ENCODE results near the gene CEP57L1.
A peak's percentile ranks its signal among the peaks of the same experiment; 100 is the strongest.
"Not testable (repeated sequence)": the region's sequence is repeated elsewhere in the genome, so short reads cannot be mapped to it uniquely, and the experiment has no call there.

CEP57L1 gene

GRCh38 chr6:109167562-109167961 lies 72.3 kb downstream of the CEP57L1 start:
- DNase-seq (ENCODE audit: low read depth, low spot score), result no peak

- DNase-seq (ENCODE audit: low read depth, low spot score), result no peak
Measured at GRCh38 chr6:109170333-109170732, 75.0 kb downstream of the CEP57L1 start.

GRCh38 chr6:109172101-109172746 lies 76.9 kb downstream of the CEP57L1 start:
- no peak for DNase-seq (ENCODE audit: low read depth, low spot score)

GRCh38 chr6:109174916-109175315 lies 79.6 kb downstream of the CEP57L1 start:
- DNase-seq (ENCODE audit: low read depth, low spot score), result peak; percentile 21

GRCh38 chr6:109178921-109179320 lies 83.6 kb downstream of the CEP57L1 start:
- DNase-seq (ENCODE audit: low read depth, low spot score), result no peak

- DNase-seq (ENCODE audit: low read depth, low spot score), result no peak
Measured at GRCh38 chr6:109179507-109179906, 84.2 kb downstream of the CEP57L1 start.

GRCh38 chr6:109182578-109182977 lies 87.3 kb downstream of the CEP57L1 start:
- no peak for DNase-seq (ENCODE audit: low read depth, low spot score)

GRCh38 chr6:109183109-109183650 lies 87.9 kb downstream of the CEP57L1 start:
- DNase-seq (ENCODE audit: low read depth, low spot score), result no peak

- no peak for DNase-seq (ENCODE audit: low read depth, low spot score)
Measured at GRCh38 chr6:109184638-109185037, 89.3 kb downstream of the CEP57L1 start.

GRCh38 chr6:109186012-109186411 lies 90.7 kb downstream of the CEP57L1 start:
- no peak for DNase-seq (ENCODE audit: low read depth, low spot score)

- DNase-seq (ENCODE audit: low read depth, low spot score), result peak; percentile 65
Measured at GRCh38 chr6:109187399-109188114, 92.2 kb downstream of the CEP57L1 start.

GRCh38 chr6:109188115-109188411 lies 92.8 kb downstream of the CEP57L1 start:
- DNase-seq (ENCODE audit: low read depth, low spot score), result no peak

GRCh38 chr6:109191368-109191767 lies 96.1 kb downstream of the CEP57L1 start:
- not testable (repeated sequence) for DNase-seq (ENCODE audit: low read depth, low spot score)

- no peak for DNase-seq (ENCODE audit: low read depth, low spot score)
Measured at GRCh38 chr6:109192865-109193264, 97.6 kb downstream of the CEP57L1 start.

GRCh38 chr6:109194880-109195279 lies 99.6 kb downstream of the CEP57L1 start:
- no peak for DNase-seq (ENCODE audit: low read depth, low spot score)

- DNase-seq (ENCODE audit: low read depth, low spot score), result no peak
Measured at GRCh38 chr6:109197061-109197460, 101.8 kb downstream of the CEP57L1 start.

GRCh38 chr6:109202409-109203264 lies 107.3 kb downstream of the CEP57L1 start:
- no peak for DNase-seq (ENCODE audit: low read depth, low spot score)

- peak; percentile 22 for DNase-seq (ENCODE audit: low read depth, low spot score)
Measured at GRCh38 chr6:109204511-109204910, 109.2 kb downstream of the CEP57L1 start.

- DNase-seq (ENCODE audit: low read depth, low spot score), result no peak
Measured at GRCh38 chr6:109212683-109213082, 117.4 kb downstream of the CEP57L1 start.
